Glutamatergic neuron (in vitro differentiated cells): ENCODE results near the gene CYP26A1. TPM values are rescaled to one million over a fixed set of nuclear protein-coding genes. Genes with fewer than 3 reads are reported as not detected.
A peak's percentile ranks its signal among the peaks of the same experiment; 100 is the strongest.

Experiments
- DNase-seq: peaks from one replicate; pipeline ENCODE4 v3.0.0; 2022
- H3K27ac Mint-ChIP-seq: one replicate; pipeline ENCODE4 v1.8.0; 2020; ENCODE audit warnings: mild to moderate bottlenecking, mixed read lengths, inconsistent platforms; ENCODE audit not compliant: unreplicated experiment
- H3K27me3 Mint-ChIP-seq: one replicate; pipeline ENCODE4 v1.8.0; 2020; ENCODE audit warnings: mild to moderate bottlenecking, moderate library complexity, mixed read lengths, inconsistent platforms; ENCODE audit not compliant: unreplicated experiment
- H3K36me3 Mint-ChIP-seq: one replicate; pipeline ENCODE4 v1.8.0; 2020; ENCODE audit warnings: mild to moderate bottlenecking, mixed read lengths, inconsistent platforms; ENCODE audit not compliant: unreplicated experiment
- H3K4me1 Mint-ChIP-seq: one replicate; pipeline ENCODE4 v1.8.0; 2020; ENCODE audit warnings: mild to moderate bottlenecking, low read depth, mixed read lengths, inconsistent platforms; ENCODE audit not compliant: unreplicated experiment
- H3K4me3 Mint-ChIP-seq: one replicate; pipeline ENCODE4 v1.8.0; 2020; ENCODE audit warnings: mild to moderate bottlenecking, mixed read lengths, inconsistent platforms; ENCODE audit not compliant: unreplicated experiment
- H3K9me3 Mint-ChIP-seq: one replicate; pipeline ENCODE4 v1.8.0; 2020; ENCODE audit warnings: mild to moderate bottlenecking, moderate library complexity, mixed read lengths, inconsistent platforms; ENCODE audit not compliant: unreplicated experiment
- CTCF ChIP-seq: fragments of 200-600 bp; sonication (generic); IDR thresholded peaks from one replicate; pipeline ENCODE4 v1.5.0; 2021; ENCODE audit not compliant: partially characterized antibody, unreplicated experiment
- total RNA-seq: library from RNA; stranded (reverse); fragmentation: NEBNext Ultra II Directional; extraction: Animal tissue kit (Norgen Biotek cat#: 25700); gene quantifications from one replicate; pipeline ENCODE4 v1.2.1, GENCODE V29; 2021; ENCODE audit not compliant: unreplicated experiment

The CYP26A1 gene
- total RNA-seq, 1 donor from 2014 or later = 4.2 TPM

- Mint-ChIP-seq H3K27ac (no peak overlapping the region), H3K4me3 (peak overlapping the region; percentile 79), H3K4me1 (peaks cover 13% of the 10 kb centered on the region), H3K27me3 (peaks cover 26% of the 10 kb centered on the region), H3K9me3 (peaks cover 19% of the 10 kb centered on the region), H3K36me3 (no peaks in the 10 kb centered on the region)
- TF ChIP-seq CTCF = no peak
- no peak for DNase-seq
Measured at GRCh38 chr10:93061594-93062513, 11.8 kb upstream of the CYP26A1 start.

- Mint-ChIP-seq H3K4me1 (peaks cover 13% of the 10 kb centered on the region), H3K27me3 (peaks cover 31% of the 10 kb centered on the region), H3K36me3 (no peaks in the 10 kb centered on the region), H3K27ac (no peak overlapping the region), H3K4me3 (peak overlapping the region; percentile 79), H3K9me3 (peaks cover 23% of the 10 kb centered on the region)
- peak; percentile 90 for TF ChIP-seq CTCF
- peak; percentile 69 for DNase-seq
Measured at GRCh38 chr10:93062514-93063143, 11.1 kb upstream of the CYP26A1 start.

- H3K27ac Mint-ChIP-seq = no peak overlapping the region
- DNase-seq = no peak
- H3K4me3 Mint-ChIP-seq = peak overlapping the region; percentile 71
- peaks cover 13% of the 10 kb centered on the region for H3K4me1 Mint-ChIP-seq
- H3K36me3 Mint-ChIP-seq = no peaks in the 10 kb centered on the region
- peaks cover 26% of the 10 kb centered on the region for H3K9me3 Mint-ChIP-seq
- peaks cover 33% of the 10 kb centered on the region for H3K27me3 Mint-ChIP-seq
- TF ChIP-seq CTCF = no peak
Measured at GRCh38 chr10:93063144-93063976, 10.3 kb upstream of the CYP26A1 start.

GRCh38 chr10:93063977-93064660 is 9.6 kb upstream of the CYP26A1 start:
- Mint-ChIP-seq H3K4me3 (no peak overlapping the region), H3K27me3 (peaks cover 39% of the 10 kb centered on the region)
- no peak for DNase-seq

More at GRCh38 chr10:93063977-93064660, 9.6 kb upstream of the CYP26A1 start:
- TF ChIP-seq CTCF = no peak
- peaks cover 15% of the 10 kb centered on the region for H3K4me1 Mint-ChIP-seq
- peaks cover 23% of the 10 kb centered on the region for H3K9me3 Mint-ChIP-seq
- no peaks in the 10 kb centered on the region for H3K36me3 Mint-ChIP-seq
- H3K27ac Mint-ChIP-seq = no peak overlapping the region
